Measurements from ENCODE around the gene JMJD1C. TPM values are rescaled to one million over a fixed set of nuclear protein-coding genes. Genes with fewer than 3 reads are reported as not detected.
"Not testable (repeated sequence)": the region's sequence is repeated elsewhere in the genome, so short reads cannot be mapped to it uniquely, and the experiment has no call there.

JMJD1C gene
- total RNA-seq, 2 donors from 2014 or later = 84.1 to 91.1 TPM

- intact Hi-C loops (cut with DNase I) = no loop called here
- no peak for DNase-seq (ENCODE audit: low spot score)
Observed at GRCh38 chr10:63323701-63324494, 141.9 kb downstream of the JMJD1C start.

- intact Hi-C loops (cut with DNase I) = no loop called here
- DNase-seq (ENCODE audit: low spot score) = no peak
Observed at GRCh38 chr10:63320683-63321082, 145.1 kb downstream of the JMJD1C start.

GRCh38 chr10:63319231-63319630, 146.5 kb downstream of the JMJD1C start:
- DNase-seq (ENCODE audit: low spot score) = no peak
- intact Hi-C loops (cut with DNase I) = no loop called here

- no peak for DNase-seq (ENCODE audit: low spot score)
- intact Hi-C loops (cut with DNase I) = no loop called here
Observed at GRCh38 chr10:63318491-63318890, 147.3 kb downstream of the JMJD1C start.

- intact Hi-C loops (cut with DNase I) = no loop called here
- no peak for DNase-seq (ENCODE audit: low spot score)
Observed at GRCh38 chr10:63314020-63314419, 151.8 kb downstream of the JMJD1C start.

GRCh38 chr10:63313066-63313717, 152.6 kb downstream of the JMJD1C start:
- intact Hi-C loops (cut with DNase I) = no loop called here
- no peak for DNase-seq (ENCODE audit: low spot score)

- DNase-seq (ENCODE audit: low spot score) = no peak
- intact Hi-C loops (cut with DNase I) = no loop called here
Observed at GRCh38 chr10:63308628-63309027, 157.1 kb downstream of the JMJD1C start.

GRCh38 chr10:63304146-63304545, 161.6 kb downstream of the JMJD1C start:
- intact Hi-C loops (cut with DNase I) = loop anchor here in 1 of 2 donors (5.0 kb wide), 1 partner anchor 603 kb away; no protein-coding TSS in a partner anchor
- DNase-seq (ENCODE audit: low spot score) = no peak

GRCh38 chr10:63300801-63301200, 165.0 kb downstream of the JMJD1C start:
- no peak for DNase-seq (ENCODE audit: low spot score)
- intact Hi-C loops (cut with DNase I) = loop anchor here in 1 of 2 donors (2.0 to 5.0 kb wide), 2 partner anchors 20 to 606 kb away; no protein-coding TSS in a partner anchor

- DNase-seq (ENCODE audit: low spot score) = no peak
- intact Hi-C loops (cut with DNase I) = no loop called here
Observed at GRCh38 chr10:63297941-63298340, 167.8 kb downstream of the JMJD1C start.

- DNase-seq (ENCODE audit: low spot score) = no peak
- intact Hi-C loops (cut with DNase I) = no loop called here
Observed at GRCh38 chr10:63294781-63295180, 171.0 kb downstream of the JMJD1C start.

GRCh38 chr10:63292847-63293246, 172.9 kb downstream of the JMJD1C start:
- intact Hi-C loops (cut with DNase I); DNase-seq (ENCODE audit: low spot score): not testable (repeated sequence)

- DNase-seq (ENCODE audit: low spot score) = no peak
- intact Hi-C loops (cut with DNase I) = no loop called here
Observed at GRCh38 chr10:63288170-63288569, 177.6 kb downstream of the JMJD1C start.

- DNase-seq (ENCODE audit: low spot score) = no peak
- intact Hi-C loops (cut with DNase I) = no loop called here
Observed at GRCh38 chr10:63286754-63287264, 179.0 kb downstream of the JMJD1C start.

GRCh38 chr10:63286340-63286739, 179.4 kb downstream of the JMJD1C start:
- DNase-seq (ENCODE audit: low spot score) = no peak
- intact Hi-C loops (cut with DNase I) = no loop called here

- DNase-seq (ENCODE audit: low spot score); intact Hi-C loops (cut with DNase I): not testable (repeated sequence)
Observed at GRCh38 chr10:63283901-63284300, 181.9 kb downstream of the JMJD1C start.

- no peak for DNase-seq (ENCODE audit: low spot score)
- intact Hi-C loops (cut with DNase I) = no loop called here
Observed at GRCh38 chr10:63283093-63283492, 182.7 kb downstream of the JMJD1C start.

- no peak for DNase-seq (ENCODE audit: low spot score)
- intact Hi-C loops (cut with DNase I) = loop anchor here in 1 of 2 donors (2.0 kb wide), 1 partner anchor 19 kb away; no protein-coding TSS in a partner anchor
Observed at GRCh38 chr10:63281967-63282366, 183.8 kb downstream of the JMJD1C start.

- intact Hi-C loops (cut with DNase I) = loop anchor here in 1 of 2 donors (2.0 kb wide), 1 partner anchor 20 kb away; no protein-coding TSS in a partner anchor
- DNase-seq (ENCODE audit: low spot score) = no peak
Observed at GRCh38 chr10:63280386-63280785, 185.4 kb downstream of the JMJD1C start.

- DNase-seq (ENCODE audit: low spot score) = no peak
Observed at GRCh38 chr10:63275094-63275493, 190.7 kb downstream of the JMJD1C start.

More at GRCh38 chr10:63275094-63275493, 190.7 kb downstream of the JMJD1C start:
- intact Hi-C loops (cut with DNase I) = no loop called here

All from posterior vena cava (tissue), 2 donors.